CD14-positive monocyte (primary cell): ENCODE data around the gene KRTAP10-3. TPM values are rescaled to one million over a fixed set of nuclear protein-coding genes. Genes with fewer than 3 reads are reported as not detected.

Source experiments
- DNase-seq, 3 donors: peaks; one replicate each; pipeline ENCODE4 v3.0.0-alpha.2; 2011 to 2022
- H2AFZ ChIP-seq: 2 replicates; pipeline ENCODE4 v1.6.0; 2012; ENCODE audit warnings: mild to moderate bottlenecking, low read depth, low read length, inconsistent platforms; ENCODE audit not compliant: insufficient read depth, poor library complexity, severe bottlenecking
- H3K27ac ChIP-seq, 2 donors: 1 replicate in 1 of 2; 2 replicates in 1 of 2; pipeline ENCODE4 v1.5.1; 2012 to 2013; ENCODE audit warnings: low read length in 2 of 2, control low read depth in 1 of 2, inconsistent platforms in 1 of 2, low read depth in 1 of 2, mild to moderate bottlenecking in 1 of 2
- H3K27me3 ChIP-seq, 2 donors: one replicate each; pipeline versions ENCODE4 v1.6.0 to v1.6.1; 2011 to 2013; ENCODE audit warnings: low read length in 2 of 2; ENCODE audit not compliant: control insufficient read depth in 2 of 2, insufficient read depth in 2 of 2
- H3K36me3 ChIP-seq, 2 donors: replicated peaks in 1 of 2; 1 replicate in 1 of 2; 2 replicates in 1 of 2; pipeline versions ENCODE4 v1.5.1 to v1.6.1; 2012 to 2013; ENCODE audit warnings: low read length in 2 of 2, control low read depth in 1 of 2, inconsistent platforms in 1 of 2, mild to moderate bottlenecking in 1 of 2; ENCODE audit not compliant: insufficient read depth in 2 of 2, control insufficient read depth in 1 of 2
- H3K4me1 ChIP-seq, 2 donors: 1 replicate in 1 of 2; 2 replicates in 1 of 2; pipeline versions ENCODE4 v1.5.1 to v1.6.1; 2012 to 2013; ENCODE audit warnings: low read length in 2 of 2, control low read depth in 1 of 2, inconsistent platforms in 1 of 2, mild to moderate bottlenecking in 1 of 2, moderate library complexity in 1 of 2; ENCODE audit not compliant: insufficient read depth in 2 of 2, control insufficient read depth in 1 of 2
- H3K4me2 ChIP-seq: replicated peaks from 2 replicates; pipeline ENCODE3; 2012; ENCODE audit warnings: low read length, moderate library complexity, mild to moderate bottlenecking; ENCODE audit not compliant: poor library complexity, severe bottlenecking; ENCODE audit errors: extremely low read depth
- H3K4me3 ChIP-seq, 3 experiments: fragments of 200-600 bp in 1 of 3; sonication (generic) in 1 of 3; replicated peaks in 1 of 3; 1 replicate in 2 of 3; 2 replicates in 1 of 3; pipeline ENCODE4 v1.5.1; 2011 to 2013; ENCODE audit warnings: low read length in 3 of 3, mild to moderate bottlenecking in 3 of 3, control low read depth in 2 of 3, low read depth in 2 of 3, inconsistent platforms in 1 of 3, moderate library complexity in 1 of 3
- H3K79me2 ChIP-seq: 2 replicates; pipeline ENCODE4 v1.6.0; 2012; ENCODE audit warnings: mild to moderate bottlenecking, control low read depth, inconsistent platforms, low read length, moderate library complexity; ENCODE audit not compliant: insufficient read depth
- H3K9ac ChIP-seq: 2 replicates; pipeline ENCODE4 v1.6.0; 2017; ENCODE audit warnings: low read length, mild to moderate bottlenecking; ENCODE audit not compliant: insufficient read depth, poor library complexity, severe bottlenecking
- H3K9me3 ChIP-seq, 2 donors: replicated peaks in 1 of 2; 1 replicate in 1 of 2; 2 replicates in 1 of 2; pipeline versions ENCODE4 v1.5.1 to v1.6.1; 2012 to 2013; ENCODE audit warnings: low read length in 2 of 2, control low read depth in 1 of 2; ENCODE audit not compliant: control insufficient read depth in 1 of 2, insufficient read depth in 1 of 2
- H4K20me1 ChIP-seq: 2 replicates; pipeline ENCODE4 v1.6.0; 2012; ENCODE audit warnings: mild to moderate bottlenecking, low read length, control low read depth, moderate library complexity; ENCODE audit not compliant: insufficient read depth
- H3K27ac Mint-ChIP-seq, 7 donors: one replicate each; pipeline ENCODE4 v1.8.0; 2020; ENCODE audit warnings: mild to moderate bottlenecking in 7 of 7, mixed read lengths in 7 of 7, moderate library complexity in 6 of 7, inconsistent platforms in 2 of 7
- H3K27me3 Mint-ChIP-seq, 3 donors: one replicate each; pipeline ENCODE4 v1.8.0; 2021 to 2022; ENCODE audit warnings: low read depth in 3 of 3, mild to moderate bottlenecking in 3 of 3, mixed read lengths in 3 of 3, moderate library complexity in 3 of 3, inconsistent platforms in 1 of 3
- H3K36me3 Mint-ChIP-seq, 2 donors: one replicate each; pipeline ENCODE4 v1.8.0; 2020; ENCODE audit warnings: mixed read lengths in 2 of 2, inconsistent platforms in 1 of 2, mild to moderate bottlenecking in 1 of 2
- H3K4me1 Mint-ChIP-seq: one replicate; pipeline ENCODE4 v1.8.0; 2020; ENCODE audit warnings: mild to moderate bottlenecking, mixed read lengths
- H3K4me3 Mint-ChIP-seq, 2 donors: one replicate each; pipeline ENCODE4 v1.8.0; 2020; ENCODE audit warnings: mild to moderate bottlenecking in 2 of 2, mixed read lengths in 2 of 2, moderate library complexity in 1 of 2
- H3K9me3 Mint-ChIP-seq, 7 donors: one replicate each; pipeline ENCODE4 v1.8.0; 2020 to 2022; ENCODE audit warnings: mixed read lengths in 7 of 7, mild to moderate bottlenecking in 6 of 7, moderate library complexity in 6 of 7, inconsistent platforms in 2 of 7
- WGBS: methylation state at CpG from one replicate; pipeline ENCODE4 v1.1.5; 2013; ENCODE audit warnings: missing lambda C conversion rate; ENCODE audit not compliant: insufficient coverage; 5-methylcytosine and 5-hydroxymethylcytosine counted together
- intact Hi-C, 2 donors: fragments of 100-400 bp; cut with micrococcal nuclease; formaldehyde crosslinking; loops; one replicate each; pipeline versions ENCODE4 v1.15.0 to v1.15.1; 2023
- polyA plus RNA-seq, 3 donors: library from polyadenylated mRNA; depleted of rRNA in 1 of 3; unstranded in 2 of 3; stranded (reverse) in 1 of 3; fragments of 300-500 nt in 2 of 3; fragments of >200 nt in 1 of 3; fragmentation: Illumina TruSeq in 2 of 3; gene quantifications; 1 replicate in 2 of 3; 2 replicates in 1 of 3; pipeline ENCODE4 v1.2.3, GENCODE V29; 2012 to 2021
- TF ChIP-seq, protein P1 (sequence below): fragments of 200-600 bp; IDR thresholded peaks from one replicate; pipeline ENCODE4 v1.8.0; 2022; ENCODE audit warnings: antibody characterized with exemption, mild to moderate bottlenecking

KRTAP10-3 gene
- polyA plus RNA-seq, 3 donors, result not detected

DNA sequence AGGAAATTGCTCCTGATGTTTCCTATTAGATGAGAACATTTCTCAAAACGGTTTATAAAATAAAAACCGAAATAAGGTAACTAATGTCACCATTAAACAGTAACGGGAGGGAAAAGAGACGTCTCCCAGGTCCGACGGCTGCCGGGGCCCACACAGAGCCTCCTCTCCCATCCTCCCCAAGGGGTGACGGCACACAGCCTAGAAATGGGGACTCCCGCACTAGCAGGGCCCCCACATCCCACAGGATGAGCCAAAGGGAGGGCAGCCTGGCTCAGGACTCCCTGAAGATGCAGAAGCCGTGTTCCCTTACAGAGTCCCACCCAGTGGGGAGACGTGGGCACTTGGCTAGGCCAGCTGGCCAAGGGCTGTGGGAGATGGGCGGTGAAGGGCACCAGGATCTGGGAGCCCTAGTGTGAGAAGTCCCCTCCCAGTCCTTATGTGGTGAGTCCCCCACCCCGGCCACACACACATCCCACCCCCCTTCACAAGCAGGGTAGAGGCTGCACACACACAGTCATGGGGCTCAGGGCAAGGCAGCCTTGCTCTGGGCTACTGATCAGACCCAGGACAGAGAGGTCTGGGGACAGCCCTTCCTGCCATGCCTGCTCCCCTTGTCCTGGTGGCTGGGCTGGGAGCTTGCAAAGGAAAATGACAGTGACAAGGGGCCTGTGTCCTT, 3.3 kb downstream of the KRTAP10-3 start:
- no peaks in the 10 kb centered on the region for H3K27me3 ChIP-seq
- H3K36me3 ChIP-seq, result no peaks in the 10 kb centered on the region
- no peak overlapping the region for H3K4me3 ChIP-seq
- Mint-ChIP-seq H3K36me3 (no peaks in the 10 kb centered on the region), H3K4me1 (no peaks in the 10 kb centered on the region), H3K9me3 (peaks cover 0 to 13% (median 0%) of the 10 kb centered on the region in 7 donors), H3K27me3 (peaks cover 8 to 21% (median 9%) of the 10 kb centered on the region in 3 donors), H3K4me3 (no peak overlapping the region), H3K27ac (no peak overlapping the region)
- H2AFZ ChIP-seq, result no peak overlapping the region
- intact Hi-C loops, result no loop called here
- H3K4me1 ChIP-seq, result no peaks in the 10 kb centered on the region
- TF ChIP-seq, protein P1, sequence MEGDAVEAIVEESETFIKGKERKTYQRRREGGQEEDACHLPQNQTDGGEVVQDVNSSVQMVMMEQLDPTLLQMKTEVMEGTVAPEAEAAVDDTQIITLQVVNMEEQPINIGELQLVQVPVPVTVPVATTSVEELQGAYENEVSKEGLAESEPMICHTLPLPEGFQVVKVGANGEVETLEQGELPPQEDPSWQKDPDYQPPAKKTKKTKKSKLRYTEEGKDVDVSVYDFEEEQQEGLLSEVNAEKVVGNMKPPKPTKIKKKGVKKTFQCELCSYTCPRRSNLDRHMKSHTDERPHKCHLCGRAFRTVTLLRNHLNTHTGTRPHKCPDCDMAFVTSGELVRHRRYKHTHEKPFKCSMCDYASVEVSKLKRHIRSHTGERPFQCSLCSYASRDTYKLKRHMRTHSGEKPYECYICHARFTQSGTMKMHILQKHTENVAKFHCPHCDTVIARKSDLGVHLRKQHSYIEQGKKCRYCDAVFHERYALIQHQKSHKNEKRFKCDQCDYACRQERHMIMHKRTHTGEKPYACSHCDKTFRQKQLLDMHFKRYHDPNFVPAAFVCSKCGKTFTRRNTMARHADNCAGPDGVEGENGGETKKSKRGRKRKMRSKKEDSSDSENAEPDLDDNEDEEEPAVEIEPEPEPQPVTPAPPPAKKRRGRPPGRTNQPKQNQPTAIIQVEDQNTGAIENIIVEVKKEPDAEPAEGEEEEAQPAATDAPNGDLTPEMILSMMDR, result no peak
- H3K9ac ChIP-seq, result no peak overlapping the region
- no peak overlapping the region for H3K4me2 ChIP-seq
- H3K79me2 ChIP-seq, result no peaks in the 10 kb centered on the region
- H3K27ac ChIP-seq, result no peak overlapping the region
- DNase-seq, result no peak
- WGBS, result 96% methylated on average over 8 of the region's 13 CpGs
- no peaks in the 10 kb centered on the region for H4K20me1 ChIP-seq
- no peaks in the 10 kb centered on the region for H3K9me3 ChIP-seq

DNA sequence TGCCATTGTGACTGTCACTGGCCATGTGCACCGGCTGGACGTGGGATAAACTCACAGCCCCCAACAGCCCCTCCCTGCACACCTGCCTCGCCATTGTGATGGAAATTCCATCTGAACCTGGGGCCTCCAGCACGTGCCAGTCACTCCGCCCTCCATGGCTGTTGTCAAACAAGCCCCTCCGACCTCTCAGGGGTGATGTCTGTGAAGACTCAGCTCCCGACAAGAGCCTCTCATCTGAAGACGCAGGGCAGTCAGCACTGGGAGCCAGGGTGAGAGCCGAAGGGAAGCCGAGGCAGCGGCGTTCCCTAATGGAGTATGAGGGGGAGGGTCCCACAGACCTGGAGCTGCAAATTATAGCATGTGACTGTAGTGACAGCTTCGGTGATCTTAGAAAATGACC, 5.9 kb downstream of the KRTAP10-3 start:
- H3K9ac ChIP-seq, result no peak overlapping the region
- H3K4me1 ChIP-seq, result no peaks in the 10 kb centered on the region
- no peaks in the 10 kb centered on the region for H3K36me3 ChIP-seq
- no peaks in the 10 kb centered on the region for H3K79me2 ChIP-seq
- H3K9me3 ChIP-seq, result peaks cover 1 to 2% of the 10 kb centered on the region in 2 donors
- peak overlapping the region in 1 of 2 donors; percentile 31 for H3K4me3 Mint-ChIP-seq
- no peak overlapping the region for H3K27ac ChIP-seq
- H2AFZ ChIP-seq, result no peak overlapping the region
- peaks cover 13 to 39% (median 24%) of the 10 kb centered on the region in 3 donors for H3K27me3 Mint-ChIP-seq
- peaks cover 2% of the 10 kb centered on the region in 2 donors for H3K27me3 ChIP-seq
- H3K9me3 Mint-ChIP-seq, result peaks cover 0 to 5% (median 2%) of the 10 kb centered on the region in 7 donors
- no peaks in the 10 kb centered on the region for H4K20me1 ChIP-seq
- no peak overlapping the region for H3K4me2 ChIP-seq
- no peak for DNase-seq
- H3K4me3 ChIP-seq, result no peak overlapping the region
- no peaks in the 10 kb centered on the region for H3K36me3 Mint-ChIP-seq
- 88% methylated on average over 13 of the region's 13 CpGs for WGBS
- intact Hi-C loops, result no loop called here
- no peak overlapping the region for H3K27ac Mint-ChIP-seq
- H3K4me1 Mint-ChIP-seq, result no peaks in the 10 kb centered on the region
- TF ChIP-seq, protein P1, result no peak
